Measurements from ENCODE around the gene DLEC1. TPM values are rescaled to one million over a fixed set of nuclear protein-coding genes. Genes with fewer than 3 reads are reported as not detected.
"Not testable (repeated sequence)": the region's sequence is repeated elsewhere in the genome, so short reads cannot be mapped to it uniquely, and the experiment has no call there.

DLEC1 gene
- total RNA-seq, 2 experiments from 2014 or later: 0.63 to 0.99 TPM

DNA sequence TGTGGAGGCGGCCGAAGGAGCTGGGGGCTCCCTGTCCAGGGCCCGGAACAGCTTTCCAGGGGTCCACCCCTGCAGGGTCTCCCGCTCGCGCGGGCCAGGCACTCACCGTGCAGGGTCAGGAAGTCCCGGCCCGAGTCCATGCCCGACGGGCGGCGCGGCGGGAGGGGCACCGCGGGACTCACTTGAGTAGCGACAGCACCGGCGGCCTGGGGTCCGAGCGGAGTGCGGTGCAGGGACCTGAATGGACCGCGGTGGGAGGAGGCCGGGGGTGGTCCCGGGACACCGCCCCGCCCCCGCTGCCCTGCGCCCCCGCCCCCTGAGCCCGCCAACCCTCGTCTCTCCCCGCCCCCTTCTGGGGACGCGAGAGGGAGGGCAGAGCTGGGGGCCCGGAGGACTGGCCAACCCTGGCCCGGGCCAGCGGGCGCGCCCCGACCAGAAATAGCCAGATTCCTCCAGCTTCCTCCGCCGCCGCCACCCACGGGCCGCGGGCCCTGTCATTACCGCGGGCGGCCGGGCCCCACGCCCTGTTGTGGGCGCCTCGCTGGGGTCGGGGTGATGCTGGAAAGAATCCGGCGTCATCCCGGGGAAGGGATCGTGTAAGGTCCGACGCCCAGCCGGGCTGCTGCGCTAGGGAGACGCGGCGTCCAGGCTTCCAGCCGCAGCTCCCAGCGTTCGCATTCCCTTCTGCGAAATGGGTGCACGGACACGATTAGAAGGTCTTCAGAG is 9.4 kb upstream of the DLEC1 start, which contains the start of gene PLCD1:
PLCD1 (minus strand) TSS at position 243 of the 726 bp plus-strand sequence; CDS start at position 140, 103 bp downstream.
- ChIA-PET POLR2A (interaction anchor here (1.6 kb wide), 1 partner anchor 9 kb away, joined by 7 read pairs; the partner anchor contains the start of gene DLEC1), CTCF (interaction anchor here (0.5 to 1.3 kb wide), 4 partner anchors 9 to 1115 kb away, joined by 3 read pairs; partner anchors contain the start of gene DLEC1)

DNA sequence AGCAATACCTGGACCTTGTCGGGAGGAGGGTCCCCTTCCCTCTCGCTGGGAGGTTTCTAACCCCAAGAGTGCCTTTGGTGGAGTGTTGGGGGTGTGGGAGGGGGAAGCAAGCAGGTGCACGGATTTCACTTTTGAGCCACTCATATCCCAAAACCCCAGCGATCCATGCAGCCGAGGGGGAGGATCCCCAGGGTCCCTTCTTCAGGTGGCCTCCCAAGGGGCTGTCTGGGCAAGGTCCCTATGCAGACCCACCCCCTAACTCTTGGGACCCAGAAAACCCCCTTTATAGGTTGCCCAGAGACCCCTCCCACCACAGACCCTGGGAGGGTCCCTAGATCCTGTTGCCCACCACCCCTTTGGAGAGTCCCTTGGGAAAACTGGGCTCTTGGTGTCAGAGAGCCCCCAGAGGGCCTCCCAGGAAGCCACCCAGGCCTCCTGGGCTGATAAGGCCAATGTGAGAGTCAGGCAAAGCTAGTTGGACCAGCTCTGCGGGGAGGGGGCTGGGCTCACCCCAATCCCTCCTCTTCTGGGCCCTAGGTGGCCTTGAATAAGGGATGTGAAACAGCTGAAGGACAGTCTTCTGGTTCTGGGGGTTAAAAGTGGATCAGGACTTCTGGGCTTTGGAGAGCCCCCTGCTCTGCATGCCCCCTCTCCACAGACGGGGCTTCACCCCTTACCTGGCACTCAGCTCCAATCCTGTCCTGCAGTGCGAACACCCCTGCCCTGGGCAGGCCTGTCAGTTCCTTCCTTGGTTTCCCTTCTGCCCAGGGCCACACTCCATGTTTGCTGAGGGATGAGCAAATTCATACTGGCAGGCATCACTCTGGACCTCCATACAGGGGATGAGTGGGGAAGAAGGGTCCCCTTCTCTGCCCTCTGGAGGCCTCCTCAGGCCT is 8.6 kb upstream of the DLEC1 start:
- POLR2A ChIA-PET: no interaction called here
- CTCF ChIA-PET: interaction anchor here (0.5 to 1.3 kb wide), 2 partner anchors 34 to 1116 kb away, joined by 3 read pairs; no protein-coding TSS in a partner anchor

DNA sequence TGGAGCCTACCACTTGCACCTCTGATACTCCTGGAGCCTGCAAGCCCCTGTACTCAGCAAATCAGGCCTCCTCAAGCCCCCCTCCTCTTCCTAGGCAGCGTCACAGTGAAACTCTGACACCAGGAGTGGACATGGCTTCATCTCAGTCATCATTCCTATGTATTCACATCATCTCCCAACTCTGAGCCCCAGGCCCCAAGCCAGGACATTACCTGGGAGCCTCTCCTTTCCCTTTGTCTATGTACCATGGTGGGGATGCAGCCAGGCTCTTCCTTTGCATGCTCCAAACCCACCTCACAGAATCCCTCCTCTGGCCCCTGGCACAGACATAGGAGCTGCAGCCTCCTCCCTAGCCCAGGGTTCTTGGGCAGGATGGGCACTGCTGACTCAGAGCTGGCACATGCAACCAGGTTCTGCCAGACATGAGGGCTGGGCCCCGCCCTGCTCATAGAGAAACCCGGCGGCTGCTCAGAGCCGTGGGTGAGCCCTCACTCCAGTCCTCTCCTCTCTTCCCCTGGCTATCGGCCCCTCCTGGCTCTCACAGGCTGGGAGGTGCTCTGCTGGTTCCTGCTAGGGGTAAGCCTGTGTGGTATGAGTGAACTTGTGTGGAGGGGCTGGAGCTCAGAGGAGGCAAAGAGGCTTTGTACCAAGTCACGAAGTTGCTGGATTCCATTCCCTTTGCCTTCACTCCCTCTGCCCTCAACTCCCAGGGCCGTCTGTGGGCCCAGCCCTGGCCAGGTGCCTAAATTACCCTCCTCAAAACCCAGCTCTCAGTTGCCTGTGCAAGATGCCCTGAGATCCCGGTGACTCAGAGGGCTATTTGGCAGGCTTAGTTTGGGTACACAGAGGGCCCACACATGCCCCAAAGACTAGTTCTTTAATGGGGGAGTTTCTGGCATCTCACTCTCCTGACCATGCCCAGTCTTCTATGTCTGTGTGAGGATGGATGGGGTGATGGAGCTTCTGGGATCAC is 7.7 kb upstream of the DLEC1 start:
- ChIA-PET POLR2A (no interaction called here), CTCF (interaction anchor here (1.8 kb wide), 1 partner anchor 34 kb away, joined by 7 read pairs; no protein-coding TSS in a partner anchor)

DNA sequence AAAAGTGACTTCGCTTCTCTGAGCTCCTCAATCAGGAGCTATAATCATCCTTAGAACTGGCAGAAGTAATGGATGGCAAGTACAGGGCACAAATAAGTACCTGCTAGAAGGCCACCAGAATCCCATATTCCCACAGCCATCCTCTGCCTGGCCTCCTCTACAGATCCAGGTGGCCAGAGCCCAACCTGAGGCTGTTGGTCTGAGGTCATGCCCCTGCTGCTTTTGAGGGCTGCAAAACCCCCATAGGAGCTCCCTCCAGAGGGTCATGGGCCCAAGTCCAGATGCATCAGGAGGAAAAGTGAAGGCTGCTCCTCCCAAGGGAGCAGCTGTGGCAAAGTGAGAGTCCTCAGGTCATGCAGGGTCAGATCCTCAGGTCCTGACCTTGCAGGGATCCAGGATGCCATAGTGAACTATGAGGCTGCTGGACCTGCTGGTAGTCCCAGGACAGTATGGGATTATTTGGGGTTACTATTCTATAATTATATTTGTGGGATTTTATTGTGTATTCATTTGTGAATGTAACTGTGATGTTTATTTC is 6.6 kb upstream of the DLEC1 start:
- ChIA-PET CTCF (interaction anchor here (0.5 to 1.8 kb wide), 2 partner anchors 35 to 874 kb away, joined by 4 to 7 read pairs; no protein-coding TSS in a partner anchor), POLR2A (no interaction called here)

DNA sequence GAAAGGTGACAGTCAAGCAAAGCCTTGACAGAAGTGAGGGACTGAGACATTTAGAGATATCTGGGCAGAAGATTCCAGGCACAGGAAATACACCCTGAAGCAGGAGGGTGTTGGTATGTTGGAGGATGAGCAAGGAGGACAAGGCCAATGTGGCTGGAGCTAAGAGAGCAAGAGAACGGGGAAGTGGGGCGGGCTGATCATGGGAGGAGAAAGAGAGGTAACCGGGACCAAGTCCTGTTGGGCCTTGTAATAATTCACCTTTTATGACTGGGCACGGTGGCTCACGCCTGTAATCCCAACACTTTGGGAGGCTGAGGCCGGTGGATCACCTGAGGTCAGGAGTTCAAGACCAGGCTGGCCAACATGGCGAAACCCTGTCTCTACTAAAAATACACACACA is 5.4 kb upstream of the DLEC1 start:
- CTCF ChIA-PET: interaction anchor here (1.8 kb wide), 1 partner anchor 36 kb away, joined by 7 read pairs; no protein-coding TSS in a partner anchor
- POLR2A ChIA-PET: not testable (repeated sequence)

DNA sequence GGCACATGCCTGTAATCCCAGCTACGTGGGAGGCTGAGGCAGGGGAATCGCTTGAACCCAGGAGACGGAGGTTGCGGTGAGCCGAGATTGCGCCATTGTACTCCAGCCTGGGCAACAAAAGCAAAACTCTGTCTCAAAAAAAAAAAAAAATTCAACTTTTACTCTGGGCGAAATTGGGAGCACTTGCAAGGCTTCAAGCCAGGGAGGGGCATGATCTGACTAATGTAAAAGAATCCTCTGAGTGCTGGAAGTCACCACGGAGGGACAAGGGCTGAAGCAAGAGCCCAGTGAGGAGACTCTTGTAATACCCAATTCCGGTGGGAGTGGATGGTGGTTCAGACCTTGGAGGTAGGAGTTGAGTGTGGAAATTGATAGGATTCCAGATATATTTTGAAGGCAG is 4.7 kb upstream of the DLEC1 start:
- POLR2A ChIA-PET, CTCF ChIA-PET: not testable (repeated sequence)

DNA sequence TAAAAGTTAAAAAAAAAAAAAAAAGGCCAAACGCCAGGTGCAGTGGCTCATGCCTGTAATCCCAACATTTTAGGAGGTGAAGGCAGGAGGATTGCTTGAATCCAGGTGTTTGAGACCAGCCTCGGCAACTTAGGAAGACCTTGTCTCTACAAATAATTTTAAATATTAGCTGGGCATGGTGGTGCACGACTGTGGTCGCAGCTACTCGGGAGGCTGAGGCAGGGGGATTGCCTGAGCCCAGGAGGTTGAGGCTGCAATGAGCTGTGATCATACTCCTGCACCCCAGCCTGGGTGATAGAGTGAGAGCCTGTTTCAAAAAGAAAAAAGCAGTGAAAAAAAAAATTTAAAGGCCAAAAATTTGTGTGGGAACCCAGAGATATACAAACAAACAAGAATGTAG is 2.7 kb upstream of the DLEC1 start:
- ChIA-PET CTCF (no interaction called here), POLR2A (no interaction called here)

DNA sequence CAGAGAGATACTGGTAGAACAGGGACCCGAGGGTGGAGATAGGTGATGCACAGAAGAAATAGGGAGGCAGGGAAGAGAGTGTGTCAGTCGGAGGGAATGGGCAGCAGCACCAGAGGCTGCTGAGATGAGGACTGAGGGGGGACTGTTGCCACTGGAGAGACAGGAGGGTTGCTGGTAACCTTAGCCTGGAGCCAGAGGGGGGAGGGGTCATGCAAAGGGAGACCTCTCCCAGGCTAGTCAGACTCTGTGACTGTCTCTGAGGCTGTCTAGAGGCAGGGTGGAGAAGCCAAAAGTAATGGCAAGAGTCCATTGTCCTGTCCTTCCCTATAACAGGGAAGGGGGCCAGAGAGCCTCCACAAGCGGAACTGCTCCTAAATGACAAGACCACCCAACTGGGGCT is 2.1 kb upstream of the DLEC1 start:
- CTCF ChIA-PET: no interaction called here

DNA sequence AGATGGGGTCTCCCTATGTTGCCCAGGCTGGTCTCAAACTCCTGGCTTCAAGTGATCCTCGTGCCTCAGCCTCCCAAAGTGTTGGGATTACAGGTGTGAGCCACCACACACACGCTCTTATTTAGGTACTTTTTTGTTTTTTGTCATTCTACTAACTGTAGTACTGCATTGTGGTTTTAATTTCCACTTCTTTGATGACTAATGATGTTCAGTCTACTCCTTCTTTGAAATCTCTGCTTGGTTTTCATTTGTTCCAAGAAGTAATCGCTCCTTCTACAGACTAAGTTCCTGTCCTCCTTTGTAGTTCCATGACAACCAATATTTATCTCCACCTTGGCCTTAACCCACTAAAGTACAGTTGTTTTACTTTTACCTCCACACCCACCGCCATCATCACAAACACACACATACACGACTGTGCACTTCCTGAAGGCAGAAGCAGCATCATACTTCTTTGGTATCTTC is 529 bp upstream of the DLEC1 start:
- ChIA-PET CTCF (interaction anchor here (0.7 to 2.1 kb wide), 2 partner anchors 9 to 16 kb away, joined by 3 to 7 read pairs; partner anchors contain the start of gene PLCD1), POLR2A (interaction anchor here (1.0 to 1.6 kb wide), 3 partner anchors 10 to 127 kb away, joined by 3 to 7 read pairs (median 4); partner anchors contain the start of genes ACAA1, OXSR1 and PLCD1)

More for the DNA sequence above, 2.1 kb upstream of the DLEC1 start:
- POLR2A ChIA-PET: no interaction called here

DNA sequence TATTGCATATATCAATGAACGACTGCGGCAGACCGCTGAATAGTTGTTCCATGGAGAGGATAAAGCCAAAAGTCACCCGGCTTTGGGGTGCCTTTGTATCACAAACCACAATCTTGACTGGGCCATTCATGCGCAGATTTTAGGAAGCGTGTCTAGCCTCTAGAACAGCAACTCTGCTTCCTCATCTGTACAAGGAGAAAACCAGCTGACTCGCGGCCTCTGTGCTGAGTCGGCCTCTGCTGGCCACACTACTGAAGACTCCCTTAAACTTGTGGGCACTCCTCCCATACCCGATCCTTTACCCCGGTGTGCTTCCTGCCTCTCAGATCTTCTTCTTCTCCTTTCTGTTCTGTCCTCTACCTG is 872 bp downstream of the DLEC1 start:
- ChIA-PET POLR2A (no interaction called here), CTCF (interaction anchor here (1.0 to 2.1 kb wide), 2 partner anchors 17 to 43 kb away, joined by 3 to 7 read pairs; no protein-coding TSS in a partner anchor)

DNA sequence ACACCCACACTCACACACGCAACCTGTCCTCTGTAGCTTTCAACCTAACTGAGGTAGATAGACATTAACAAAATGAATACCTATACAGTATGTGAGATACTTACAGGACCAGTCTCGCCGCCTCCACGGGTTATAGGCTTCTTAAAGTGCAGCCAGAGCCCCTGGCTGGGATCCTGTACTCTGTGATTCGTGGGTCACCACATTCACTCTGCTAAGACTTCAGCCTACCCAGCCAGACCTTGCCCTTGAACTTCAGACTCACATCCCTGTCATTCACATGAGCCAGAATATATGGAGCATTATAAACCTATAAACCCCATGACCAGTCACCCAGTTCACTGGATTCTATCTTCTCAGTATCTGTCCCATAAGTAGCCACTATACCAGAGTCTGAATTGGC is 1.4 kb downstream of the DLEC1 start:
- ChIA-PET POLR2A (no interaction called here), CTCF (no interaction called here)

DNA sequence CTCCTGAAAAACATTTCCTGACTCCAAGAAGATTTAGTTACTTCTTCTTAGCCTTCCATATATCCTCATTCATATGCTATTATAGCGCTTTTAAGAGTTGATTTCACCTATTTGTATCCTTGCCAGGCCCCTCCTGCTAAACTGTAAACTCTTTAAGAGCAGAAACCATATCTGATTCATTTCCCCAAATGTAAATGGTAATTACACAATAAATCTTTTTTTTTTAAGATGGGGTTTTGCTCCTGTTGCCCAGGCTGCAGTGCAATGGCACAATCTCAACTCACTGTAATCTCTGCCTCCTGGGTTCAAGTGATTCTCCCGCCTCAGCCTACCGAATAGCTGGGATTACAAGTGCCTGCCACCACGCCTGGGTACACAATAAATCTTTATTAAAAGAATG is 4.5 kb downstream of the DLEC1 start:
- ChIA-PET POLR2A (interaction anchor here (0.7 kb wide), 1 partner anchor 156 kb away, joined by 3 read pairs; no protein-coding TSS in a partner anchor), CTCF (no interaction called here)

DNA sequence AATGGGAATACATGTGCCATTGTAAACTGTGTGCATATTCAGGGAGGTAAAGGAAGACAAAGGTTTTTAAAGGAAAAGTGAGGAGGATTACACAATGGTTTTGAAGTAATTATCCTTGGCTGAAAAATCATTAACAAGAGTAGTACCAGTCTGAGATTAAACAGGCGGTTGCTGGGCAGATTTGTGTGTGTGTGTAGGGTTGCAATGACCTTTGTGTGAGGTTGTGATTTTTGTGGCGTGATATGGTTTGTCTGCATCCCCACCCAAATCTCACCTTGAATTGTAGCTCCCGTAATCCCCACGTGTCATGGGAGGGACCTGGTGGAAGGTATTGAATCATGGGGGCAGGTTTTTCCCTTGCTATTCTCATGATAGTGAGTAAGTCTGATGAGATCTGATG is 7.0 kb downstream of the DLEC1 start:
- ChIA-PET POLR2A (no interaction called here), CTCF (no interaction called here)

DNA sequence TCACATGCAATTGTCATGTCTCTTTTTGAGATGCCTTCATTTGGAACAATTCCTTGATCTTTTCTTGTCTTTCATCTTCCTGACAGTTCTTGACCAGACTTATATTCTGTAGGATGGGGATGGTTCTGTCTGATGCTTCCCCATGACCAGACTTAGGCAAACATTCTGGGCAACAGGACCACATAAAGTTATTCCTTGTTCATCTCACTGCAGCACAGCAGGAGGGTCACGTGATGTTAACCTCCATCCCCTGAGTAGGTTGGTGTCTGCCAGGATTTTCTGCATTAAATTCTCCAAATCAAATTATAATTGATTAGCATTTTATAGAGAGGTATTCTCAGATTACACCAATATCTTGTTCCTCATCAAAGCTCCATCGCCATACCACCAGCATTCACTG is 7.8 kb downstream of the DLEC1 start:
- ChIA-PET POLR2A (no interaction called here), CTCF (no interaction called here)

DNA sequence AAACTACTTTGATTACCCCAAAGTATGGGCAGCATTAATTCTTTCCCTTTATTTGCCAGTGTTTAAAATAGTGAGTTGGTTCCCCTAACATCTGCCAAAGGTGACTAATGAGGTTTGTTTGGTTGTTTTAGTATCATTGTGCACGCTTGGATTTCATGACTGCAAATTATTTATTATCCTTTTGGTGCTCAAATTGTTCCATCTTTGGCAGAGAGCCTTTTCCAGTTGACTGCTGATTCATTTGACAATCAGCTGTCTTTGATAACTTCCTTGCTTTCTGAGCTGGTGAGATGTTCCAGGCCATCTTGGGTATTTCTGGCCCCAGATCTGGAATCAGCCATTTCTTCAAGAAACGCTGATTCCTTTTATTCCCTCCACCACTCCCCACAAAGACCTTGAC is 8.9 kb downstream of the DLEC1 start:
- ChIA-PET CTCF (no interaction called here), POLR2A (no interaction called here)

DNA sequence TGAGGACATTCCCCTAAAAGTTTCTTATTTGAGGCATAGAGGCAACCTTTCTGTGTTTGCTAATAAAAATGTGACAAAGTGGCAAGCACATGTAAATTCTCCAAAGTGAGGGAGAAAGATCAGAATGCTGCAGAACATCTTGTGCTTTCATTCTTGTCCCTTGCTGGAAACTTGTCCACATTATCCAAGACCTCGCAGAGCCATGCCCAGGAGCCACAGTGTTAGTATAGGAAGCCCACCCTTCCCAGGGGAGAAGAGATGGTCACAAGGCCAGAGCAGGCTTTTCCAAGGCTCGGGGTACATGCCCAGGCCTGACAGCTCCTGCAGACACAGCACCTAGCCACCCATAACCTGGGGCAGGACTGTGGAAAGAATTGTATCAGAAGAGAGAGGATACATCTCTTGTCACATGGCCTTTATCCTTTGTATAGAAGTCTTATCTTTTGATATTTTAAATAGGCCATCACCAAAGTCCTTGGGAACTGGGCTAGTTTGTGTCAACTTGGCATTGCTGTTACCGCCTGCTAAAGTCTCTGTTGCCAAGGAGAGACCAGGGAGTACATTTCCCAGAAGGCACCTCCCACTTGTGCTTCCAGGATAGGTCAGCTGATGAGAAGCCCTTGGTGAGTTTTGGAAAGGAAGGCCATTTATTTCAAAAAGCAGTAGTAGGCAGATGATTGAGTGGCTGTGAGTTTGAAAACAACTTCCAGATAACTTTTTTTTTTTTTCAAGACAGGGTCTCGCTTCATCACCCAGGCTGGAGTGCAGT is 10.5 kb downstream of the DLEC1 start:
- POLR2A ChIA-PET: no interaction called here
- CTCF ChIA-PET: no interaction called here

DNA sequence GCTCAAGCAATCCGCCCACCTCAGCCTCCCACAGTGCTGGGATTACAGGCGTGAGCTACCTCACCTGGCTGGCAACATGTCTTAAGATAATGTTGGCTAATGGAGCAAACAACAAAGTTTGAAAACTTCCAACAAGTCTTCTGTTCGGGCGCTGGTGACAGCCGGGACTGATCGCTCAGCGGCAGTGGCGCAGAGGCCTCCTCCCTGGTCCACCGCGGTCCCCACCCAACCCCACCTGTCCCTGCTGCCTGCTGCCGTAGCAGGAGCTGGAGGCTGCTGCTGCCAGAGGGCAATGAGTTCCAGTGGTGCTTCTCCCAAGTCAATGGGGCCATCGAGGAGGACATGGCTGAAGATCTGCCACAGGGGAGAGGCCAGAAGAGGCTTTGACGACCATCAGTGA is 12.1 kb downstream of the DLEC1 start:
- POLR2A ChIA-PET: no interaction called here
- CTCF ChIA-PET: no interaction called here

DNA sequence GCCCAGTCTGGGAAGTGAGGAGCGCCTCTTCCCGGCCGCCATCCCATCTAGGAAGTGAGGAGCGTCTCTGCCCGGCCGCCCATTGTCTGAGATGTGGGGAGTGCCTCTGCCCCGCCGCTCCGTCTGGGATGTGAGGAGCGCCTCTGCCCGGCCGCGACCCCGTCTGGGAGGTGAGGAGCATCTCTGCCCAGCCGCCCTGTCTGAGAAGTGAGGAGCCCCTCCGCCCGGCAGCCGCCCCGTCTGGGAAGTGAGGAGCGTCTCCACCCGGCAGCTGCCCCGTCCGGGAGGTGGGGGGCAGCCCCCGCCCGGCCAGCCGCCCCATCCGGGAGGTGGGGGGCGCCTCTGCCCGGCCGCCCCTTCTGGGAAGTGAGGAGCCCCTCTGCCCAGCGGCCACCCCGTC is 14.3 kb downstream of the DLEC1 start:
- POLR2A ChIA-PET, CTCF ChIA-PET: not testable (repeated sequence)

Data from activated CD8-positive, alpha-beta memory T cell treated with anti-CD3 and anti-CD28 coated beads for 36 hours (primary cell).